Activated naive CD4-positive, alpha-beta T cell treated with anti-CD3 and anti-CD28 coated beads, Interleukin-2, amount 50 U/mL, for 24 hours (primary cell): Measurements from ENCODE around the gene OR2C3.
"Not testable (repeated sequence)": the region's sequence is repeated elsewhere in the genome, so short reads cannot be mapped to it uniquely, and the experiment has no call there.

Experiments
- H3K27ac Mint-ChIP-seq: one replicate; pipeline ENCODE4 v1.8.0; 2021; ENCODE audit warnings: mild to moderate bottlenecking, mixed read lengths
- H3K27me3 Mint-ChIP-seq: one replicate; pipeline ENCODE4 v1.8.0; 2021; ENCODE audit warnings: mixed read lengths
- H3K36me3 Mint-ChIP-seq: one replicate; pipeline ENCODE4 v1.8.0; 2021; ENCODE audit warnings: mixed read lengths
- H3K4me1 Mint-ChIP-seq: one replicate; pipeline ENCODE4 v1.8.0; 2021; ENCODE audit warnings: mixed read lengths
- H3K4me3 Mint-ChIP-seq: one replicate; pipeline ENCODE4 v1.8.0; 2021; ENCODE audit warnings: mild to moderate bottlenecking, mixed read lengths
- H3K9me3 Mint-ChIP-seq: one replicate; pipeline ENCODE4 v1.8.0; 2021; ENCODE audit warnings: mixed read lengths

Gene OR2C3

GRCh38 chr1:247476328-247477058, 59.7 kb downstream of the OR2C3 start:
- H3K36me3 Mint-ChIP-seq, H3K27me3 Mint-ChIP-seq, H3K9me3 Mint-ChIP-seq, H3K27ac Mint-ChIP-seq, H3K4me3 Mint-ChIP-seq, H3K4me1 Mint-ChIP-seq: not testable (repeated sequence)

DNA sequence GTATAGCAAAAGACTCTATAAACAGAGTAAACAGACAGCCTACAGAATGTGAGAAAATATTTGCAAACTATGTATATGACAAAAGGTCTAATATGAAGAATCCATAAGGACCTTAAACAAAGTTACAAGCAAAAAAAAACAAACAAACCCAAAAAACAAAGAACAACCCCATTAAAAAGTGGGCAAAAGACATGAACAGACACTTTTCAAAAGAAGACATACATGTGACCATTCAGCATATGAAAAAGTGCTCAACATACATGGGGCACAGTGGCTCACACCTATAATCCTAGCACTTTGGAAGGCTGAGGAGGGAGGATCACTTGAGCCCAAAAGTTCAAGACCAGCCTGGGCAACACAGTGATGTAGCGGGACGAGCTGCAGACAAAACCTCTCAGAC, 60.4 kb downstream of the OR2C3 start:
- no peak overlapping the region for H3K27ac Mint-ChIP-seq
- no peak overlapping the region for H3K4me3 Mint-ChIP-seq
- no peaks in the 10 kb centered on the region for H3K4me1 Mint-ChIP-seq
- peaks cover 5% of the 10 kb centered on the region for H3K9me3 Mint-ChIP-seq
- no peaks in the 10 kb centered on the region for H3K36me3 Mint-ChIP-seq
- no peaks in the 10 kb centered on the region for H3K27me3 Mint-ChIP-seq
